K562 (cell line): ENCODE results near the gene HACL1. TPM values are rescaled to one million over a fixed set of nuclear protein-coding genes. Genes with fewer than 3 reads are reported as not detected.

Source experiments
- BACH1 ChIP-seq: fragments of 200-800 bp; sonication (Bioruptor generic); IDR thresholded peaks from 2 replicates; pipeline ENCODE4 v1.6.1; 2016; ENCODE audit warnings: missing genetic modification characterization, missing compliant biosample characterization
- BHLHE40 ChIP-seq: IDR thresholded peaks from 2 replicates; pipeline ENCODE4 v1.6.1; 2011; ENCODE audit warnings: low read length, improper control_type of control experiment
- BRF2 ChIP-seq: IDR thresholded peaks from 3 replicates; pipeline ENCODE4 v1.6.1; 2011; ENCODE audit warnings: borderline replicate concordance, mild to moderate bottlenecking; ENCODE audit not compliant: insufficient read length, insufficient read depth
- CEBPB ChIP-seq: fragments of 450-650 bp; IDR thresholded peaks from 2 replicates; pipeline ENCODE4 v1.6.1; 2016; ENCODE audit warnings: missing genetic modification characterization, missing compliant biosample characterization
- CUX1 ChIP-seq: fragments of 200-800 bp; sonication (Bioruptor generic); IDR thresholded peaks from 2 replicates; pipeline ENCODE4 v1.6.1; 2016; ENCODE audit warnings: missing genetic modification characterization, missing compliant biosample characterization
- E2F5 ChIP-seq: sonication (generic); formaldehyde crosslinking; IDR thresholded peaks from 2 replicates; pipeline ENCODE4 v1.8.0; 2022; ENCODE audit warnings: mild to moderate bottlenecking, missing genetic modification reagents
- EP300 ChIP-seq: IDR thresholded peaks from 2 replicates; pipeline ENCODE4 v1.6.1; 2012; ENCODE audit warnings: low read length, improper control_type of control experiment
- GTF2E2 ChIP-seq: fragments of 200-800 bp; sonication (Bioruptor generic); IDR thresholded peaks from 2 replicates; pipeline ENCODE4 v1.6.1; 2016; ENCODE audit warnings: missing genetic modification characterization, missing compliant biosample characterization
- MNT ChIP-seq, 2 experiments: fragments of 450-650 bp; conservative IDR thresholded peaks; 2 replicates each; pipeline ENCODE4 v1.6.1; 2017; ENCODE audit warnings: mild to moderate bottlenecking in 2 of 2, moderate library complexity in 2 of 2
- NR3C1 ChIP-seq: sonication (generic); formaldehyde crosslinking; IDR thresholded peaks from 2 replicates; pipeline ENCODE4 v1.8.1; 2022; ENCODE audit warnings: missing genetic modification reagents
- PHF21A ChIP-seq: fragments of 450-650 bp; IDR thresholded peaks from 2 replicates; pipeline ENCODE4 v1.6.1; 2017; ENCODE audit warnings: low read depth, borderline replicate concordance
- PML ChIP-seq: IDR thresholded peaks from 2 replicates; pipeline ENCODE4 v1.6.1; 2012; ENCODE audit warnings: low read length, inconsistent platforms
- ZFX ChIP-seq: sonication (generic); formaldehyde crosslinking; IDR thresholded peaks from 2 replicates; pipeline ENCODE4 v1.8.0; 2022; ENCODE audit warnings: mild to moderate bottlenecking, missing genetic modification reagents, moderate library complexity
- ZNF436 ChIP-seq: fragments of 250-450, 450-650 bp; sonication (Bioruptor Pico); formaldehyde crosslinking; IDR thresholded peaks from 2 replicates; pipeline ENCODE4 v1.7.0; 2020; ENCODE audit warnings: mild to moderate bottlenecking
- ZNF589 ChIP-seq: fragments of 200-800 bp; sonication (Bioruptor generic); IDR thresholded peaks from 2 replicates; pipeline ENCODE4 v1.6.1; 2016; ENCODE audit warnings: low read depth, missing genetic modification characterization, missing compliant biosample characterization
- ZZZ3 ChIP-seq: fragments of 450-650 bp; IDR thresholded peaks from 2 replicates; pipeline ENCODE4 v1.6.1; 2016; ENCODE audit warnings: antibody characterized with exemption, mild to moderate bottlenecking, moderate library complexity
- polyA plus RNA-seq, 8 experiments: library from polyadenylated mRNA; depleted of rRNA in 4 of 8; stranded (reverse) in 5 of 8; unstranded in 3 of 8; fragments of >200 nt; fragmentation: Nextera tagmentation in 2 of 8; fragmentation: Illumina TruSeq in 1 of 8; extraction: Ambion mirVana in 2 of 8; extraction: Trizol in 1 of 8; gene quantifications; 2 replicates each; pipeline versions ENCODE4 v1.2.1 to v1.2.3, GENCODE V29; 2011 to 2014; ENCODE audit warnings: inconsistent platforms in 1 of 8, missing spikeins in 1 of 8
- total RNA-seq, 7 experiments: library from RNA; depleted of rRNA in 6 of 7; stranded (reverse); fragments of >200 nt in 6 of 7; fragmentation: Illumina TruSeq in 2 of 7; extraction: Trizol in 2 of 7; gene quantifications; 2 replicates each; pipeline versions ENCODE4 v1.2.1 to v1.2.3, GENCODE V29; 2011 to 2021; ENCODE audit warnings: low replicate concordance in 1 of 7

The HACL1 gene
- total and polyA plus RNA-seq, 9 of the 15 experiments (the other 6 are each of a cell fraction or from before 2014, with no cell fraction given), result 18.9 to 61.5 (median 30.5) TPM

- no peak for TF ChIP-seq CUX1 (CRISPR knock-in tag)
- peak; percentile 91 for TF ChIP-seq BHLHE40
- TF ChIP-seq GTF2E2 (tag), result 0 out of 2 replicates have a peak, but pooled peaks have one; percentile 68
- peak; percentile 97 to 98 for TF ChIP-seq MNT (conservative IDR thresholded peaks at IDR 0.05)
- TF ChIP-seq ZZZ3, result peak; percentile 23; the same call in 1 of the 2 replicates
- no peak for TF ChIP-seq CEBPB
- TF ChIP-seq E2F5 (CRISPR knock-in tag), result 0 out of 2 replicates have a peak, but pooled peaks have one; percentile 37
- peak; percentile 61; the same call in 1 of the 2 replicates for TF ChIP-seq ZFX (CRISPR knock-in tag)
- TF ChIP-seq BRF2, result no peak
- TF ChIP-seq BACH1 (tag), result no peak
- no peak; the same call in 1 of the 2 replicates for TF ChIP-seq ZNF589
- TF ChIP-seq NR3C1, result no peak
- peak; percentile 90; the same call in 1 of the 2 replicates for TF ChIP-seq PML
- TF ChIP-seq ZNF436 (CRISPR knock-in tag), result no peak
- TF ChIP-seq PHF21A, result no peak
- no peak; the same call in 1 of the 2 replicates for TF ChIP-seq EP300
These were observed at the start of gene HACL1, which contains the start of gene BTD (continued) for GRCh38 chr3:15601399-15602145.
